Fibroblast of the aortic adventitia (primary cell): ENCODE data around the gene SLC35E4. TPM values are rescaled to one million over a fixed set of nuclear protein-coding genes. Genes with fewer than 3 reads are reported as not detected.

ENCODE experiments used
- DNase-seq: peaks from one replicate; pipeline ENCODE4 v3.0.0-alpha.2; 2010; ENCODE audit warnings: low read depth
- H3K4me3 ChIP-seq: 2 replicates; pipeline ENCODE4 v1.5.1; 2011; ENCODE audit warnings: low read depth, mild to moderate bottlenecking, control low read depth, low read length, moderate library complexity
- total RNA-seq: library from RNA; depleted of rRNA; stranded (reverse); fragments of >200 nt; gene quantifications from 2 replicates; pipeline ENCODE4 v1.2.3, GENCODE V29; 2012; ENCODE audit warnings: low replicate concordance
- TF ChIP-seq, protein P1 (sequence below): IDR thresholded peaks from 2 replicates; pipeline ENCODE4 v1.5.1; 2011; ENCODE audit warnings: mild to moderate bottlenecking, low read length, control low read depth, inconsistent platforms; ENCODE audit not compliant: insufficient read depth

Gene SLC35E4
- total RNA-seq, 1 donor: 19.7 TPM

DNA sequence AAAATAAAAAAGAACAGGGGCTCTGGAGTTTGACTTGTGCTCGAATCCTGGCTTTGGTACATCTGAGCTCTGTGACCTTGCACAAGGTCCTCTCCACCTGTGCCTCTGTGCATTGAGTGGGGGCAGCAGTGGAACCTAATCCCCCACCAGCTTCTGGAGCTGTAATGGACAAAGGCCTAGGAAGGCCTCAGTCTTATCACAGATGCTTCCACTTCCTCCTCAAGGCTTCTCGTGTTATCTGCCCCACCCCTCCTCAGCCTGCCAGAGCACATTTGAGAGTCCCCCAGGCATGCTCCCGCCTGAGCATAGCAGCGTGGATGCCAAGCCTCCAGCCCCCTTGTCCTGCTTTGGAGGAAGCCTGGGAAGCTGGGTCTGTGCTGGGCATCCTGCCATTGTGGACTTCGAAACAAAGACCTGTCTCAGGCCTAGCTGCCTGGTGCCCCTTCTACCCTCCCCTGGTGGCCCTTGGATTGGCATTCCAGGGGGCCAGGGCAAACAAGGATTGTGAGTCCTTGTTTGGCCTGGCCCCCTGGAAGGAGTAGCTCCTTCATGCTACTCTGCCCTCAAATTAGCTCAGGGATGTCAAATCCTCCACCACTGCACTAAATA, 15.0 kb downstream of the SLC35E4 start:
- no peak for DNase-seq

DNA sequence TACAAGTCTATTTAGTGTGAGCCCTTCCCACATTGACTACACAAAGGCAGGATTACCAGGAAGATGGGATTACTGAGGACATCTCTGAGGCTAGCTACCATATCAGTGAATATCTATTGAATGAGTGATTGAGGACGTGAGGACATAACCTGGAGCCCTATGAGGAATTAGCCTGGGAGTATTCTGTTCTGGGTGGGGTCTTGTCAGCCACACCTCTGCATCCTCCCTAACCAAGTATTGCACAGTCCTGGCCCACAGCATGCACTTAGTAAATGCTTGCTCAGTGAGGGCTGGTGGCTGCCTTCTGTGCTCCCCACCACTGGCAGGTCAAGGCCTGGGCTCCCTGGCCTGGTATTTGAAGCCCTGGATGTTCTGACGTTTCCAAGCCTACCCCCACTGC, 17.3 kb downstream of the SLC35E4 start:
- no peak overlapping the region for H3K4me3 ChIP-seq
- DNase-seq: no peak
- TF ChIP-seq, protein P1, sequence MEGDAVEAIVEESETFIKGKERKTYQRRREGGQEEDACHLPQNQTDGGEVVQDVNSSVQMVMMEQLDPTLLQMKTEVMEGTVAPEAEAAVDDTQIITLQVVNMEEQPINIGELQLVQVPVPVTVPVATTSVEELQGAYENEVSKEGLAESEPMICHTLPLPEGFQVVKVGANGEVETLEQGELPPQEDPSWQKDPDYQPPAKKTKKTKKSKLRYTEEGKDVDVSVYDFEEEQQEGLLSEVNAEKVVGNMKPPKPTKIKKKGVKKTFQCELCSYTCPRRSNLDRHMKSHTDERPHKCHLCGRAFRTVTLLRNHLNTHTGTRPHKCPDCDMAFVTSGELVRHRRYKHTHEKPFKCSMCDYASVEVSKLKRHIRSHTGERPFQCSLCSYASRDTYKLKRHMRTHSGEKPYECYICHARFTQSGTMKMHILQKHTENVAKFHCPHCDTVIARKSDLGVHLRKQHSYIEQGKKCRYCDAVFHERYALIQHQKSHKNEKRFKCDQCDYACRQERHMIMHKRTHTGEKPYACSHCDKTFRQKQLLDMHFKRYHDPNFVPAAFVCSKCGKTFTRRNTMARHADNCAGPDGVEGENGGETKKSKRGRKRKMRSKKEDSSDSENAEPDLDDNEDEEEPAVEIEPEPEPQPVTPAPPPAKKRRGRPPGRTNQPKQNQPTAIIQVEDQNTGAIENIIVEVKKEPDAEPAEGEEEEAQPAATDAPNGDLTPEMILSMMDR: no peak

More for the DNA sequence above, 15.0 kb downstream of the SLC35E4 start:
- no peak overlapping the region for H3K4me3 ChIP-seq
- TF ChIP-seq, protein P1: no peak

DNA sequence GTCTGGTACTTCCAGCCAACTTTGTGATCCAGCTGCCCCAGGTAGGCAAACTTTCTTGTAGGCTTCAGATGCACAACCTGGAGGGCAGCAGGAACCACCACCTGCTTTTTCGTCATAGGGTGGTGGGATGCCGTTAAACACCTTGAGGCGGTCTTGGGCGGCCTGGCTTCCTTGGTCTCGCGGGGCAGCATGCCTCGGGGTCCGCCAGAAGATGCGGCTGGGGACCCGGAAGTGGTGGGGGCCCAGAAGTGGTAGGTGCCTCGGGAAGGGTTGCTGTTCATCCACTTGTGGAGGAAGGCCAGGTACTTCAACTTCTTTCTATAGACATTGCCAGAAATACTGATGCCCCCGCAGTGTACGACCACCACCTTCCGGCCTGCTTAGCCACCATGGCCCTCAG, 18.8 kb downstream of the SLC35E4 start:
- H3K4me3 ChIP-seq: no peak overlapping the region
- TF ChIP-seq, protein P1: no peak
- no peak for DNase-seq

DNA sequence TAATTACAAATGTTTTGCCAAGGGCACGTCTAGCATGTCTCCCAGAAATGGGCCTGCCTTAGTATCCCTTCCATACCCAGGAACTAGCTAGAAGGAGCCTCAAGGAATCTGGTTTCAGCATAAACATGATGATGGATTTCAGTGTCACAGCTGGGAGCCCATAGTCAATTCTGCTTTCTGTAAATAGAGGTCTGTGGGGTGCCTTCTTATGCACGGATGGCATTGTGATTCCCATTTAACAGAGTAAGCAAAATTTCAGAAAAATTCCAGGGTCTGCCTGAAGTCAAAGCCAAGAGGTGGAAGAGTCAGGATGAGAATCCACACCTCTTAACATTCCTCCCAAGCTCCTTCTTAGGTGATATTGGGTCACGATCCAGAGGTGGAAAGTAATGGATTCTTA, 20.0 kb downstream of the SLC35E4 start:
- TF ChIP-seq, protein P1: no peak
- no peak overlapping the region for H3K4me3 ChIP-seq
- DNase-seq: no peak

DNA sequence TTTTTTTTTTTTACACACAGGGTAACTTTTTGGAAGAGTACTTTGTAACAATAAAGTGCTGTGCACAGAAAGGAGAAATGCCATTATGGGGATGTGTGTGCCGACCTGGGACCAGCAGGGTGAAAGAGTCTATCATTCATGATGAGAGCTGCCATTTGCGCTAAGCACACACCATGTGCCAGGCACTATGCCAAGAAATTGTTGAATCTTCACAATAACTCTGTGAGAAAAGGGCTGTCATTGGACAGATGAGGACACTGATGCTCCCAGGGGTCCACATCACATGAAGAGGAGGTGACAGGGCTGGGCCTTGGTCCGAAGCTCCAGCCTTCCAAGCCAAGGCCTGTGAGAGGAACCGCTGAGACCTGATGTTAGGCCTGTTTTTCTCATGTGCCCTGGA, 26.5 kb downstream of the SLC35E4 start:
- no peak for DNase-seq
- no peak overlapping the region for H3K4me3 ChIP-seq
- TF ChIP-seq, protein P1: no peak

DNA sequence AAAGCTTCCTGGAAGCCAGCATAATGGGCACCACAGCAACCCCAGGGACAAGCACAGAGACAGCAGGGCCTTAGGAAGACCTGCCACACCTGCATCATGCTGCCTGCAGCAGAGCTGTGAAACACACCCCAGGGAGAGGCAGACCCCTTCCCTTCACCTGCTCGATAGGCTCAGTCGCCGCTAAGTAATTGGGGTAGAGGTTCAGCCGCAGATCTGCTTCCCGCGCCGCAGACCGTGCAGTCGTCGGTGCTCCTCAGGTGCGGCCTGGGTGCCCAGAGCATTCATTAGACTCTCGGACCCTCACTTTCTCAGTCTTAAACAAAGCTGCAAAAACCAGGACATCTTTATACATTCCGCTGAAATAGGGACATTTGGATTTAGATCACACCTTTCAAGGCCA, 29.2 kb downstream of the SLC35E4 start:
- DNase-seq: no peak
- TF ChIP-seq, protein P1: no peak

DNA sequence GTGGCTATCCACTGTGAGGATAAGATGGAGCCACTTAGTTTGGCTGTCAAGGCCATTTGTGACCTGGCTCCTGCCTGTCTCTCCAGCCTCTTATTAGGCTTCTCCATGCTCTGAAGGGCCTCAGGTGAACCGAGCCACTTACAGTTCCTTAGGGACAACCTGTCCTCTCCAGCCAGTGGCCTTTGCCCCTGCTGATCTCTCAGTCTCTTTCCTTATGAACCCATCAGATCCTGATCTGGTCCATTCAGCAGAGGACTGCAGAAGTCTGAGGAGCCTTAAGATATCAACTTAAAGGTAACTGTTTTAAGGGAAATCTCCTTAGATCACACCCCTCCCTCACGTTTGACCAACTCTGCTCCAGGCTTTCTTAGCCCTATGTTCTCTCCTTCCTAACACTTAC, 29.7 kb downstream of the SLC35E4 start:
- TF ChIP-seq, protein P1: no peak
- no peak for DNase-seq
- no peak overlapping the region for H3K4me3 ChIP-seq

More for the DNA sequence above, 29.2 kb downstream of the SLC35E4 start:
- no peak overlapping the region for H3K4me3 ChIP-seq
